ENCODE data around the gene TGFB1. TPM values are rescaled to one million over a fixed set of nuclear protein-coding genes. Genes with fewer than 3 reads are reported as not detected.

TGFB1 gene
- polyA plus RNA-seq, 1 of the 3 experiments (the other 2 are of a cell fraction), result 25.5 TPM

- Histone ChIP-seq H3K9ac (no peak overlapping the region), H3K9me3 (no peaks in the 10 kb centered on the region), H3K27me3 (ENCODE audit: insufficient read depth) (no peaks in the 10 kb centered on the region), H2AFZ (ENCODE audit: low read depth) (no peak overlapping the region), H3K79me2 (ENCODE audit: insufficient read depth) (peaks cover 26% of the 10 kb centered on the region), H4K20me1 (ENCODE audit: insufficient read depth) (no peaks in the 10 kb centered on the region), H3F3A (replicated peaks; ENCODE audit: insufficient read depth) (no peaks in the 10 kb centered on the region), H3K4me3 (ENCODE audit: low read depth in 2 of 2, low read length in 1 of 2) (no peak overlapping the region), H3K4me1 (ENCODE audit: control insufficient read depth in 1 of 2, insufficient read depth in 2 of 2, low read depth in 1 of 2, low read length in 1 of 2) (peaks cover 0 to 4% of the 10 kb centered on the region in 2 experiments; a peak in 1 of 4 replicates), H3K4me2 (no peak overlapping the region), H3K27ac (ENCODE audit: low read depth in 2 of 2, low read length in 1 of 2) (no peak overlapping the region), H3K36me3 (replicated peaks in 1 of 2; ENCODE audit: control insufficient read depth in 1 of 2, insufficient read depth in 2 of 2, low read length in 1 of 2) (peaks cover 3 to 26% of the 10 kb centered on the region in 2 experiments), H3K9me2 (no peaks in the 10 kb centered on the region)
- no peak for TF ChIP-seq EZH2phosphoT487 (IDR thresholded peaks at IDR 0.05; ENCODE audit: borderline replicate concordance, low read depth)
- no peak for TF ChIP-seq SMC3 (IDR thresholded peaks at IDR 0.05; ENCODE audit: low read depth, low read length)
- TF ChIP-seq MXI1 (IDR thresholded peaks at IDR 0.05; ENCODE audit: low read depth, low read length), result no peak
- TF ChIP-seq RFX5 (IDR thresholded peaks at IDR 0.05; ENCODE audit: low read length), result no peak
- no peak for TF ChIP-seq ELF1 (IDR thresholded peaks at IDR 0.05)
- TF ChIP-seq YY1 (IDR thresholded peaks at IDR 0.05; ENCODE audit: low read depth), result no peak
- no peak for TF ChIP-seq SIN3A (IDR thresholded peaks at IDR 0.05; ENCODE audit: borderline replicate concordance, low read depth, low read length)
- no peak for TF ChIP-seq GATA2 (CRISPR knock-in tag; IDR thresholded peaks at IDR 0.05)
- TF ChIP-seq RCOR1 (IDR thresholded peaks at IDR 0.05; ENCODE audit: low read length), result no peak
- no peak for TF ChIP-seq FOXM1 (IDR thresholded peaks at IDR 0.05; ENCODE audit: low read depth)
- TF ChIP-seq EP300 (IDR thresholded peaks at IDR 0.05; ENCODE audit: borderline replicate concordance in 1 of 2, low read depth in 1 of 2, low read length in 1 of 2), result no peak
- TF ChIP-seq TAF1 (IDR thresholded peaks at IDR 0.05; ENCODE audit: borderline replicate concordance, low read depth, low read length), result no peak
- 96% methylated on average over 10 of the region's 12 CpGs for WGBS (ENCODE audit: low lambda C conversion rate)
- DNase-seq, result no peak
- ChIA-PET CTCF (no interaction called here), POLR2A (interaction anchor here (0.6 kb wide), 1 partner anchor 1890 kb away, joined by 5 read pairs; no protein-coding TSS in a partner anchor)
Observed at GRCh38 chr19:41392775-41393174, 39.1 kb upstream of the TGFB1 start.

- POLR2A ChIA-PET, result no interaction called here
- Histone ChIP-seq H3K36me3 (replicated peaks in 1 of 2; ENCODE audit: control insufficient read depth in 1 of 2, insufficient read depth in 2 of 2, low read length in 1 of 2) (peaks cover 3 to 30% of the 10 kb centered on the region in 2 experiments), H3K9me2 (no peaks in the 10 kb centered on the region), H3F3A (replicated peaks; ENCODE audit: insufficient read depth) (no peaks in the 10 kb centered on the region), H3K4me2 (no peak overlapping the region), H3K9ac (no peak overlapping the region), H3K27me3 (ENCODE audit: insufficient read depth) (no peaks in the 10 kb centered on the region), H2AFZ (ENCODE audit: low read depth) (no peak overlapping the region), H3K4me1 (ENCODE audit: control insufficient read depth in 1 of 2, insufficient read depth in 2 of 2, low read depth in 1 of 2, low read length in 1 of 2) (peaks cover 0 to 4% of the 10 kb centered on the region in 2 experiments; a peak in 1 of 4 replicates), H3K27ac (ENCODE audit: low read depth in 2 of 2, low read length in 1 of 2) (no peak overlapping the region), H3K9me3 (no peaks in the 10 kb centered on the region), H3K79me2 (ENCODE audit: insufficient read depth) (peaks cover 20% of the 10 kb centered on the region; the same call in 1 of the 2 replicates), H4K20me1 (ENCODE audit: insufficient read depth) (no peaks in the 10 kb centered on the region), H3K4me3 (ENCODE audit: low read depth in 2 of 2, low read length in 1 of 2) (no peak overlapping the region)
- TF ChIP-seq RXRA (IDR thresholded peaks at IDR 0.05; ENCODE audit: borderline replicate concordance, low read depth) (no peak), FOXJ3 (CRISPR knock-in tag; IDR thresholded peaks at IDR 0.05) (no peak), RCOR1 (IDR thresholded peaks at IDR 0.05; ENCODE audit: low read length) (no peak), GABPA (IDR thresholded peaks at IDR 0.05; ENCODE audit: low read depth) (no peak), NFIC (IDR thresholded peaks at IDR 0.05; ENCODE audit: borderline replicate concordance) (no peak), IRF3 (IDR thresholded peaks at IDR 0.05; ENCODE audit: low read depth, low read length) (no peak), SMC3 (IDR thresholded peaks at IDR 0.05; ENCODE audit: low read depth, low read length) (no peak)
- no peak for DNase-seq
- CTCF ChIA-PET, result no interaction called here
- WGBS (ENCODE audit: low lambda C conversion rate), result 81% methylated on average over 7 of the region's 11 CpGs
Observed at GRCh38 chr19:41391618-41392017, 37.9 kb upstream of the TGFB1 start.

All from SK-N-SH (cell line).